IMR-90 (cell line): Measurements from ENCODE around the gene BAD. TPM values are rescaled to one million over a fixed set of nuclear protein-coding genes. Genes with fewer than 3 reads are reported as not detected.

ENCODE experiments used
- ATAC-seq: fragments of 200-7000 bp; cut with Tn5 transposase; 2 replicates; pipeline ENCODE4 v1.9.1; 2020; ENCODE audit warnings: low read depth, mild to moderate bottlenecking, moderate library complexity
- BruUV-seq: library from RNA; stranded (reverse); fragments of 400-500 nt; replicated peaks from 2 replicates; lab custom pipeline; 2021; lab: Mats Ljungman, UMichigan
- CTCF ChIA-PET: fragments of 300-600 bp; formaldehyde crosslinking; extraction: SDS; loops from one replicate; lab custom pipeline; 2021; ENCODE audit warnings: antibody characterized with exemption; lab: Yijun Ruan, JAX
- POLR2A ChIA-PET: fragments of 300-600 bp; sonication (Branson Sonifier 250); formaldehyde crosslinking; loops from one replicate; lab custom pipeline; 2022; ENCODE audit warnings: antibody characterized with exemption; ENCODE audit not compliant: unreplicated experiment; lab: Charles Lee
- DNase-seq: peaks from one replicate; pipeline ENCODE4 v3.0.0; 2013
- H2AFZ ChIP-seq: replicated peaks from 2 replicates; pipeline ENCODE3; 2013; ENCODE audit warnings: low read length, mild to moderate bottlenecking; ENCODE audit not compliant: poor library complexity
- H2AK5ac ChIP-seq: 2 replicates; pipeline ENCODE4 v1.6.1; 2013; ENCODE audit warnings: low read depth, low read length, inconsistent platforms
- H2AK9ac ChIP-seq: replicated peaks from 2 replicates; pipeline ENCODE3; 2013; ENCODE audit warnings: mild to moderate bottlenecking, low read depth, low read length, moderate library complexity; ENCODE audit not compliant: poor library complexity
- H2BK120ac ChIP-seq: 2 replicates; pipeline ENCODE4 v1.6.1; 2013; ENCODE audit warnings: low read depth, low read length, inconsistent platforms
- H2BK15ac ChIP-seq: 3 replicates; pipeline ENCODE4 v1.6.1; 2013; ENCODE audit warnings: low read depth, low read length, inconsistent platforms
- H2BK20ac ChIP-seq: 2 replicates; pipeline ENCODE4 v1.6.1; 2013; ENCODE audit warnings: low read depth, mild to moderate bottlenecking, inconsistent platforms, low read length, moderate library complexity
- H2BK5ac ChIP-seq: 2 replicates; pipeline ENCODE4 v1.6.1; 2013; ENCODE audit warnings: mild to moderate bottlenecking, low read depth, low read length, inconsistent platforms; ENCODE audit not compliant: poor library complexity, severe bottlenecking
- H3K14ac ChIP-seq: replicated peaks from 2 replicates; pipeline ENCODE4 v1.6.1; 2013; ENCODE audit warnings: low read depth, low read length, inconsistent platforms
- H3K18ac ChIP-seq: 2 replicates; pipeline ENCODE4 v1.6.1; 2013; ENCODE audit warnings: low read depth, low read length, control low read depth
- H3K23ac ChIP-seq: 2 replicates; pipeline ENCODE4 v1.6.1; 2013; ENCODE audit warnings: low read depth, low read length, inconsistent platforms
- H3K27ac ChIP-seq: 2 replicates; pipeline ENCODE4 v1.5.1; 2013; ENCODE audit warnings: mild to moderate bottlenecking, control low read depth, low read length; ENCODE audit not compliant: insufficient read depth
- H3K27me3 ChIP-seq: 2 replicates; pipeline ENCODE4 v1.6.1; 2013; ENCODE audit warnings: low read length; ENCODE audit not compliant: control insufficient read depth, insufficient read depth
- H3K36me3 ChIP-seq: 2 replicates; pipeline ENCODE4 v1.6.1; 2013; ENCODE audit warnings: low read length, mixed read lengths; ENCODE audit not compliant: control insufficient read depth, insufficient read depth
- H3K4ac ChIP-seq: 2 replicates; pipeline ENCODE4 v1.6.1; 2013; ENCODE audit warnings: low read depth, low read length, inconsistent platforms
- H3K4me1 ChIP-seq: 2 replicates; pipeline ENCODE4 v1.6.1; 2013; ENCODE audit warnings: low read length, mixed read lengths; ENCODE audit not compliant: control insufficient read depth, insufficient read depth
- H3K4me2 ChIP-seq: 2 replicates; pipeline ENCODE4 v1.6.1; 2013; ENCODE audit warnings: low read depth, mild to moderate bottlenecking, control low read depth, low read length, moderate library complexity
- H3K4me3 ChIP-seq: 2 replicates; pipeline ENCODE4 v1.5.1; 2013; ENCODE audit warnings: low read depth, mild to moderate bottlenecking, control low read depth, low read length, moderate library complexity; ENCODE audit not compliant: insufficient read depth
- H3K56ac ChIP-seq: 2 replicates; pipeline ENCODE4 v1.6.1; 2013; ENCODE audit warnings: low read length, inconsistent platforms; ENCODE audit not compliant: insufficient read depth; ENCODE audit errors: extremely low read depth
- H3K79me1 ChIP-seq, 2 experiments: 2 replicates each; pipeline ENCODE4 v1.6.1; 2013; ENCODE audit warnings: low read length in 2 of 2, inconsistent platforms in 1 of 2, low read depth in 1 of 2
- H3K9ac ChIP-seq: 2 replicates; pipeline ENCODE4 v1.6.1; 2013; ENCODE audit warnings: low read depth, low read length, control low read depth
- H3K9me1 ChIP-seq: 2 replicates; pipeline ENCODE4 v1.6.1; 2013; ENCODE audit warnings: low read length, inconsistent platforms; ENCODE audit not compliant: insufficient read depth
- H3K9me3 ChIP-seq: 2 replicates; pipeline ENCODE4 v1.6.1; 2013; ENCODE audit warnings: low read length; ENCODE audit not compliant: control insufficient read depth, insufficient read depth
- H4K20me1 ChIP-seq: 2 replicates; pipeline ENCODE4 v1.6.1; 2013; ENCODE audit warnings: low read length, inconsistent platforms; ENCODE audit not compliant: insufficient read depth
- H4K5ac ChIP-seq: 2 replicates; pipeline ENCODE4 v1.6.1; 2013; ENCODE audit warnings: mild to moderate bottlenecking, low read depth, low read length, control low read depth
- H4K8ac ChIP-seq, 2 experiments: 2 replicates each; pipeline ENCODE4 v1.6.1; 2013; ENCODE audit warnings: low read depth in 2 of 2, low read length in 2 of 2, control low read depth in 1 of 2, inconsistent platforms in 1 of 2
- H4K91ac ChIP-seq: 2 replicates; pipeline ENCODE4 v1.6.1; 2013; ENCODE audit warnings: low read depth, low read length, inconsistent platforms; ENCODE audit not compliant: insufficient read depth
- BHLHE40 ChIP-seq: fragments of 150-350 bp; IDR thresholded peaks from 2 replicates; pipeline ENCODE4 v1.6.1; 2016; ENCODE audit warnings: mild to moderate bottlenecking, low read depth, low read length
- CHD1 ChIP-seq: IDR thresholded peaks from 2 replicates; pipeline ENCODE4 v1.6.1; 2012; ENCODE audit warnings: low read depth, low read length, improper control_type of control experiment
- NFE2L2 ChIP-seq: fragments of 150-350 bp; IDR thresholded peaks from 2 replicates; pipeline ENCODE4 v1.6.1; 2016; ENCODE audit warnings: low read depth, mild to moderate bottlenecking, low read length
- POLR2A ChIP-seq: IDR thresholded peaks from 2 replicates; pipeline ENCODE4 v1.6.1; 2012; ENCODE audit warnings: mild to moderate bottlenecking, low read depth, low read length
- RFX5 ChIP-seq: IDR thresholded peaks from 2 replicates; pipeline ENCODE4 v1.8.0; 2012; ENCODE audit warnings: low read depth, mild to moderate bottlenecking, low read length, moderate library complexity
- SMC3 ChIP-seq: fragments of 150-350 bp; IDR thresholded peaks from 2 replicates; pipeline ENCODE4 v1.6.1; 2016; ENCODE audit warnings: low read depth, mild to moderate bottlenecking, antibody characterized with exemption, low read length, moderate library complexity
- WGBS, 2 experiments: methylation state at CpG; one replicate each; pipeline versions ENCODE4 v1.1.5 to v1.1.7; 2013; ENCODE audit warnings: missing lambda C conversion rate in 2 of 2; ENCODE audit not compliant: insufficient read length in 1 of 2; ENCODE audit errors: extremely low coverage in 2 of 2; 5-methylcytosine and 5-hydroxymethylcytosine counted together
- dilution Hi-C: fragments of 300-500 bp; cut with HindIII; formaldehyde crosslinking; loops from one replicate; pipeline ENCODE4 v1.14.3; 2018; ENCODE audit warnings: low sequenced_read_pairs; ENCODE audit not compliant: unreplicated experiment
- in situ Hi-C: fragments of 300-500 bp; cut with MboI; formaldehyde crosslinking; loops from 3 replicates; pipeline ENCODE4 v1.14.3; 2019; ENCODE audit warnings: low sequenced_read_pairs, inconsistent platforms, mixed read lengths
- intact Hi-C: fragments of 100-400 bp; cut with micrococcal nuclease; formaldehyde crosslinking; loops from 2 replicates; pipeline ENCODE4 v1.10.0; 2022
- polyA plus RNA-seq, 3 experiments: library from polyadenylated mRNA; depleted of rRNA; stranded (reverse); fragments of >200 nt; gene quantifications; 2 replicates each; pipeline ENCODE4 v1.2.3, GENCODE V29; 2012; ENCODE audit warnings: low replicate concordance in 1 of 3
- total RNA-seq: library from RNA; depleted of rRNA; stranded (reverse); fragments of >200 nt; gene quantifications from 2 replicates; pipeline ENCODE4 v1.2.3, GENCODE V29; 2012

The BAD gene
- total and polyA plus RNA-seq, 2 of the 4 experiments (the other 2 are of a cell fraction) = 30.3 to 68.0 TPM

DNA sequence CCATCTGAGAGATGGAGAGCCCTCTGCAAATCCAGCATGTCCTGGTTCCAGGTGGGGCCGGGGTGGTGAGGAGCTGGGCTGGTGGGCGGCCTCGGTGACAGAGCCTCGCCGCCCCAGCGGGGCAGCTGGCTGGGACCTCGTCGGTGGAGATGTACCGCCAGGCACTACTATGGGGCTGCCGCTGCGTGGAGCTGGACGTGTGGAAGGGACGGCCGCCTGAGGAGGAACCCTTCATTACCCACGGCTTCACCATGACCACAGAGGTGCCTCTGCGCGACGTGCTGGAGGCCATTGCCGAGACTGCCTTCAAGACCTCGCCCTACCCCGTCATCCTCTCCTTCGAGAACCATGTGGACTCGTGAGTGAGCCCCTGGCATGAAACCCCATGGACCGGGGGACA lies 26.1 kb downstream of the BAD start:
- Histone ChIP-seq H3K23ac (no peak overlapping the region), H3K4me3 (no peak overlapping the region), H3K79me1 (peaks cover 7 to 61% of the 10 kb centered on the region in 2 experiments), H3K4me1 (peaks cover 7% of the 10 kb centered on the region), H3K27me3 (no peaks in the 10 kb centered on the region), H2BK20ac (no peak overlapping the region), H3K9me1 (0 out of 2 replicates have a peak, but pooled peaks cover 5% of the 10 kb centered on the region), H3K36me3 (peaks cover 66% of the 10 kb centered on the region), H4K20me1 (0 out of 2 replicates have a peak, but pooled peaks cover under 1% of the 10 kb centered on the region), H2AK9ac (no peak overlapping the region), H3K4ac (no peak overlapping the region), H2AFZ (no peak overlapping the region), H3K56ac (no peak overlapping the region), H4K91ac (no peak overlapping the region), H3K4me2 (no peak overlapping the region), H3K9me3 (no peaks in the 10 kb centered on the region), H4K5ac (no peak overlapping the region), H3K27ac (no peak overlapping the region), H2BK15ac (no peak overlapping the region), H2BK120ac (no peak overlapping the region), H3K18ac (no peak overlapping the region), H2BK5ac (no peak overlapping the region), H3K9ac (no peak overlapping the region), H3K14ac (no peak overlapping the region), H4K8ac (no peak overlapping the region), H2AK5ac (no peak overlapping the region)
- ATAC-seq = no peak
- in situ Hi-C loops = no loop called here
- ChIA-PET POLR2A (no interaction called here), CTCF (no interaction called here)
- dilution Hi-C loops = no loop called here
- TF ChIP-seq RFX5 = no peak
- TF ChIP-seq CHD1 = no peak
- no peak for TF ChIP-seq SMC3
- TF ChIP-seq BHLHE40 = no peak
- TF ChIP-seq NFE2L2 = no peak
- no peak for TF ChIP-seq POLR2A
- no peak for DNase-seq
- 96% methylated on average over 9 of the region's 24 CpGs; no CpG with 5 or more reads in 1 of the 2 experiments for WGBS, 2 experiments
- BruUV-seq = no TSS peak
- intact Hi-C loops = no loop called here
